Measurements from ENCODE around the gene CSGALNACT2.

DNA sequence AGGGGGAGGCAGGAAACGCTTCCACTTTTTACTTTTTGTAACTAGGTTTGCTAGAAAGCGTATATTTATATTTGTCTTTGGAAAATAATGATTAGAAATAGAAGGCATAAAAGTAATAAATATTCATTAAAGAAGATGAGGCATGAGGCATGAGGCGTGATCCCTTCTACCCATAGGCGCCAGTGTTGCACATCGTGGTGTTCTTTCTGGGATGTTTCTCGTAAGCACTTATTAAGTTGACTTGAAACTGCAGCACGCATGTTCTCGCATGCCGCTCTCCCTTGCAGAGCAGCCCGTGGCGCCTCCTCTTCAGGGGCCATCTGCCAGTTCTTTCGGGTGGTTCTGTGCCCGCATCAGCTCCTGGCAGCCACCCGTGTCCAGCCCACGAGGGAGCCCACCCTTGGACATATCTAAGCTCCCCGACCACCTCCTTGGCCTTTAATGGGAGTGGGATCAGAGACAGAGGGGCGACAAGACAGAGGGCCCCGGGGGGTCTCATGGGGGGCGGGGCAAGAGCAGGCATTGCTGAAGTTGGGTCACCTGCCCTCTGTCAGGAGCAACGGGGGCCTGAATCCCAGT, 28.5 kb upstream of the CSGALNACT2 start:
- TF ChIP-seq, protein P1, sequence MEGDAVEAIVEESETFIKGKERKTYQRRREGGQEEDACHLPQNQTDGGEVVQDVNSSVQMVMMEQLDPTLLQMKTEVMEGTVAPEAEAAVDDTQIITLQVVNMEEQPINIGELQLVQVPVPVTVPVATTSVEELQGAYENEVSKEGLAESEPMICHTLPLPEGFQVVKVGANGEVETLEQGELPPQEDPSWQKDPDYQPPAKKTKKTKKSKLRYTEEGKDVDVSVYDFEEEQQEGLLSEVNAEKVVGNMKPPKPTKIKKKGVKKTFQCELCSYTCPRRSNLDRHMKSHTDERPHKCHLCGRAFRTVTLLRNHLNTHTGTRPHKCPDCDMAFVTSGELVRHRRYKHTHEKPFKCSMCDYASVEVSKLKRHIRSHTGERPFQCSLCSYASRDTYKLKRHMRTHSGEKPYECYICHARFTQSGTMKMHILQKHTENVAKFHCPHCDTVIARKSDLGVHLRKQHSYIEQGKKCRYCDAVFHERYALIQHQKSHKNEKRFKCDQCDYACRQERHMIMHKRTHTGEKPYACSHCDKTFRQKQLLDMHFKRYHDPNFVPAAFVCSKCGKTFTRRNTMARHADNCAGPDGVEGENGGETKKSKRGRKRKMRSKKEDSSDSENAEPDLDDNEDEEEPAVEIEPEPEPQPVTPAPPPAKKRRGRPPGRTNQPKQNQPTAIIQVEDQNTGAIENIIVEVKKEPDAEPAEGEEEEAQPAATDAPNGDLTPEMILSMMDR (IDR thresholded peaks at IDR 0.05; ENCODE audit: insufficient read depth, low read length, poor library complexity, severe bottlenecking): no peak
- TF ChIP-seq EZH2phosphoT487 (conservative IDR thresholded peaks at IDR 0.05; ENCODE audit: low read length): no peak

Data from SU-DHL-6 (cell line).